Measurements from ENCODE around the gene ARL4D. TPM values are rescaled to one million over a fixed set of nuclear protein-coding genes. Genes with fewer than 3 reads are reported as not detected.
A peak's percentile ranks its signal among the peaks of the same experiment; 100 is the strongest.

Gene ARL4D
- total and polyA plus RNA-seq, 2 of the 8 experiments (the other 6 are each of a cell fraction or from before 2014, with no cell fraction given) = 8.4 to 9.2 TPM

GRCh38 chr17:43367737-43368242 is 31.0 kb upstream of the ARL4D start:
- POLR2A ChIA-PET (ENCODE audit: partially characterized antibody) = interaction anchor here (0.6 to 9.0 kb wide), 51 partner anchors 9 to 1408 kb away, joined by 3 to 184 read pairs (median 5); partner anchors contain the start of genes ARL4D, DHX8 and RPL27
- Histone ChIP-seq H4K20me1 (replicated peaks in 1 of 2; ENCODE audit: control insufficient read depth in 1 of 2, insufficient read depth in 2 of 2, low read length in 2 of 2) (no peaks in the 10 kb centered on the region), H3K18ac (ENCODE audit: extremely low read depth, low read length) (peak overlapping the region; percentile 49; the same call in 1 of the 2 replicates), H2AK5ac (ENCODE audit: low read depth, low read length) (peak overlapping the region; percentile 91; the same call in 1 of the 2 replicates), H2BK20ac (ENCODE audit: low read length) (no peak overlapping the region), H2BK5ac (ENCODE audit: low read depth, low read length) (peak overlapping the region; percentile 98), H2AFZ (ENCODE audit: low read length) (no peak overlapping the region), H3K4me1 (replicated peaks in 1 of 4; ENCODE audit: control insufficient read depth in 3 of 4, insufficient read depth in 4 of 4, low read length in 3 of 4) (peaks cover 5 to 12% (median 8%) of the 10 kb centered on the region in 4 experiments), H3K23me2 (ENCODE audit: low read depth, low read length) (peaks cover 5% of the 10 kb centered on the region), H2BK15ac (ENCODE audit: low read length) (no peak overlapping the region), H4K5ac (ENCODE audit: insufficient read length, low read depth, low read length) (peak overlapping the region; percentile 38), H3K9ac (replicated peaks in 1 of 4; ENCODE audit: extremely low read depth in 1 of 4, low read depth in 3 of 4, low read length in 3 of 4) (peak overlapping the region; percentile 87 to 96 (median 94)), H4K91ac (replicated peaks; ENCODE audit: insufficient read length, low read length) (peak overlapping the region; percentile 22), H3K14ac (ENCODE audit: insufficient read length) (no peak overlapping the region), H4K8ac (ENCODE audit: extremely low read depth, insufficient read depth, low read length) (no peak overlapping the region), H3K79me1 (ENCODE audit: low read depth, low read length) (no peaks in the 10 kb centered on the region), H3K9me3 (ENCODE audit: insufficient read depth in 2 of 2, low read depth in 1 of 2, low read length in 1 of 2) (no peaks in the 10 kb centered on the region), H3K56ac (replicated peaks; ENCODE audit: insufficient read length, low read depth, low read length) (peak overlapping the region; percentile 7), H2BK120ac (replicated peaks; ENCODE audit: low read depth, low read length) (no peak overlapping the region), H3K36me3 (ENCODE audit: control insufficient read depth in 2 of 4, insufficient read depth in 4 of 4, low read length in 3 of 4) (no peaks in the 10 kb centered on the region), H3K23ac (ENCODE audit: insufficient read length) (no peak overlapping the region), H3K27ac (ENCODE audit: low read depth, low read length) (peak overlapping the region; percentile 99), H3K4ac (replicated peaks; ENCODE audit: insufficient read length, low read depth, low read length) (no peak overlapping the region), H3K27me3 (replicated peaks in 1 of 4; ENCODE audit: control insufficient read depth in 3 of 4, extremely low read depth in 1 of 4, insufficient read depth in 3 of 4, low read length in 3 of 4) (no peaks in the 10 kb centered on the region; a peak in 1 of 7 replicates), H3K4me3 (ENCODE audit: extremely low read depth in 1 of 4, insufficient read depth in 2 of 4, low read depth in 3 of 4, low read length in 4 of 4) (peak overlapping the region in 2 of 4 experiments; percentile 43 to 59; a peak in 5 of 8 replicates), H3K4me2 (ENCODE audit: insufficient read depth in 1 of 2, low read depth in 2 of 2, low read length in 2 of 2) (peak overlapping the region; percentile 83 to 90), H3K79me2 (ENCODE audit: control insufficient read depth in 1 of 2, insufficient read depth in 2 of 2, low read length in 2 of 2) (no peaks in the 10 kb centered on the region), H2BK12ac (ENCODE audit: low read depth, low read length) (peak overlapping the region; percentile 65; the same call in 1 of the 2 replicates)
- peak in 1 of 2 experiments; percentile 60 for DNase-seq (ENCODE audit: low read depth in 1 of 2, low spot score in 2 of 2)
- peak; percentile 82 for FAIRE-seq
- 17 to 100% methylated on average over 1 to 11 of the region's 11 CpGs for WGBS, 2 experiments (ENCODE audit: extremely low coverage in 1 of 2, insufficient coverage in 1 of 2, insufficient read length in 1 of 2, insufficient replicate concordance in 2 of 2, low coverage in 1 of 2, low lambda C conversion rate in 2 of 2, missing lambda C conversion rate in 1 of 2)
- CTCF ChIA-PET (ENCODE audit: partially characterized antibody) = interaction anchor here (0.7 to 4.7 kb wide), 9 partner anchors 11 to 115 kb away, joined by 3 to 41 read pairs (median 4); partner anchors contain the start of gene DHX8
- TF ChIP-seq SP4 (IDR thresholded peaks at IDR 0.05; ENCODE audit: low read length) (peak; percentile 95), RFX5 (IDR thresholded peaks at IDR 0.05; ENCODE audit: borderline replicate concordance, low read depth, low read length) (no peak), HDAC2 (IDR thresholded peaks at IDR 0.05; ENCODE audit: borderline replicate concordance in 1 of 2, low read depth in 2 of 2, low read length in 2 of 2) (peak in 1 of 2 experiments; percentile 52; a peak in 1 of 4 replicates), EZH2 (IDR thresholded peaks at IDR 0.05; ENCODE audit: low read depth, low read length, severe bottlenecking) (no peak), CBX8 (IDR thresholded peaks at IDR 0.05; ENCODE audit: borderline replicate concordance, low read depth, low read length) (no peak), RAD21 (IDR thresholded peaks at IDR 0.05 in 1 of 2, conservative IDR thresholded peaks at IDR 0.05 in 1 of 2; ENCODE audit: low read depth in 2 of 2, low read length in 2 of 2) (0 out of 4 replicates have a peak, but pooled peaks of 1 of the 2 experiments have one; percentile 1), EP300 (IDR thresholded peaks at IDR 0.05; ENCODE audit: borderline replicate concordance in 1 of 2, low read depth in 2 of 2, low read length in 2 of 2) (no peak; a peak in 1 of 3 replicates), EGR1 (IDR thresholded peaks at IDR 0.05; ENCODE audit: borderline replicate concordance, low read depth, low read length) (peak; percentile 83), SP1 (IDR thresholded peaks at IDR 0.05; ENCODE audit: low read depth, low read length) (peak; percentile 96), CHD2 (IDR thresholded peaks at IDR 0.05; ENCODE audit: low read length) (peak; percentile 64), YY1 (IDR thresholded peaks at IDR 0.05; ENCODE audit: low read depth, low read length) (no peak), ASH2L (IDR thresholded peaks at IDR 0.05; ENCODE audit: low read length) (no peak)
